ENCODE data around the gene CLEC19A.

Gene CLEC19A

DNA sequence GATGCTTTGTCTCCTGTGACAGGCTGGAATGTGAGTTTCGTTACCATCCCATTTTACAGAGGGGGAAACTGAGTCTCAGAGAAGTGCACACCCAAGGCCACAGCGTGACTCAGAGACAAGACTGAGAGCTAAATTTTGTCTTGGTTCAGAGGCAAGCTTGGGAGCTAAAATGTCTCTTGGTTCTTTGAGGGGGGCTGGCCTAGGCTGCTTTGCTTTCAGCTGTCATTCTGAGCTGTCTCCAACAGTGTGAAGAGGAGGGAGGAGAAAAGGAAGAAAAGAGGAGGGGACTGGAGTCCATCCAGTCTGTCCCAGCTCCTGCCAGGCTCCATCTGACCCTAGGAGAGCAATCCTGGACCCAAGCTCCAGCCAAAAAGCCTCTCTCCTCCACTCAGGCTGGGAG is at the start of gene CLEC19A:
CLEC19A (plus strand) TSS at position 301 of the 400 bp plus-strand sequence. CDS start 121 bp downstream, outside the sequence.
- FAIRE-seq, result no peak

DNA sequence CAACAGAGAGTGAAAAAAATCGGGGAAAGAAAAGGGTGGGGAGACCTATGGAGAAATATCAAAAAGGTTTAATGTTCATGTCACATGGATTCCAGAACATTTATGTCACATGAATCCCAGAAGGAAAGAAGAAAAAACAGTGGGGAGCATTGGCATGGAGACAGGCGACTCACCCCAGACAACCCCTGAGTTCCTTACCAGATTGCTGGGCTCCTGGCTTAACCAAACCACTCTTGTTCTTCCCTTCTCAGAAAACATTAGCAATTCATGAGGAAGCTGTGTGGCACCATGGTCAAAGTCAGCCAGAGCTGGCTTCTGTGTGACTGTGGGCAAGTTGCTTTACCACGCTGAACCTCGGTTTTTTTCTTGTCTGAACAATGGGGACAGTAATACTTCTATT is 49.6 kb upstream of the CLEC19A start:
- FAIRE-seq, result no peak

DNA sequence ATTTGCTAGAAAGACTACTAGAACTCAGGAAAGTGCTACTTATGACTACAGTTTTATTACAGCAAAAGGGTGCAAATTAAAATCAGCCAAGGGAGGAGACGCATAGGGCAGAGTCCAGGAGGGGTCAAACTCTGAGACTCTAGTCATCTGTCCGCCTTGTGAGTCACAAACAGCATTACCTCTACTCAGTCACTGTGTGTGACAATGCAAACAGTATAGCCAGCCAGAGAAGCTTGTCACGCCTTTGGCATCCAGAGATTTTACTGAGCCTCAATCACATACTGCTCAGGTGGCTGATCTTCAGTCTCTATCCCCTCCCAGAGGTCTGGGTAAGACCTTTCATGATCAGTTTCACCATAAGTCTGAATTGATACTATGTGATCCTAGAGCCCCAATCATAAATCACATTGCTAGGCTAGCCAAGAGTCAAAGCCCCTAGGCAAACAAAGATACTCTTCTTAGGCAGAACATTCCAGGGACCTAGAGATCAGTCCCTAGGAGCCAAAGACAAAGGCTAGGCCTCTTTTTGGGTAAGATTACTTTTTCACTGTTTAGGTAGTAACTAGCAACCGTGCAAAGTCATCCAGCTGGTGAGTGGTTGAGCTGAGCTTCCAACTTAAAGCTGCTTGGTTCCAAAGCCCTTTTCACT is 48.8 kb upstream of the CLEC19A start:
- FAIRE-seq, result no peak

DNA sequence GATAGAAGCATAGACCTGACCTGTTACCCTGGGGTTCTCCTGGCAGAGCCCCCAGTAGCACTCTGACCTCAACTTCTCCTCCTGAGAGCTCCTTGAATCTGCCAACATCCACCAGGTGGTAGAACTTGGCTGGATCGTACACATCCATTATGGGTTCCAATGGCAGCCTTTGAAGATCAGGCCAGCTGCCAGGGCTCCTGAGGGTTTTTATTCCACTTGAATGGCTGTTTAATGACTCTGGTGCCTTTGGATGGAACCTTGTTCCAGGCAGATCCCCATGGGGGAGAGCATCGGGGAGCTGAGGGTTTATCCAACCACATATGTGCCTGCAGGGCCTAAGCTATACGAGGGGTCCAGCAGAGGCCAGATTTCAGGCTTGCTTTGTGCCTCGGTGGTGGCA is 47.1 kb upstream of the CLEC19A start:
- no peak for FAIRE-seq

DNA sequence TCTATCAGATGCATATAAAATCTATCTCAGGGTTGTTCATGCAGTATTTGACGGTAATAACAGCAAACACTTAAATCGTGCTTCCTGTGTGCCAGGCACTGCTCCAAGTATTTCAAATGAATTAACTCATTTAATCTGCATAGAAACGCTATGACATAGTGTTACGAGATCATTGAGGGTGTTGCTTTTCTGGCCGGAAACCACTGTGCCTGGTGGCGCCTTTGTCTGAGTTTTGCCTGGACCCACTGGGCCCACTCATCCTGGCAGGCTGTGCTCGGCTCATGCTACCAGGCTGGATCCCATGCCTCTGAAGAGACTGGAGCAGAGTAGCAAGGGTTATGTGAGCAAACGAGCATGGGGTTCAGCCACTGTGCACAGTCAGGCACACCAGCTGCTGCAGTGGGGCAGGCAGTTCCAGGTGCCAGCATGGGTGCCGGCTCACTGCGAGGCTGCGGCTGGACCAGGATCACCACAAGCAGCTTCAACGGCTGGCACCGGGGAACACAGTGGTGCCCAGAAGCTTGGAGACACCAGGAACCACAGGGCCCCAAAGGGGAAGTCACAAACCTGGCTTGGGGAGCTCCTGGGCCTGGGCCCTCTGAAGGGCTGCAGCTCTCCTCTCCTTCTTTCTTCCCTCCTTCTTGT is 45.9 kb upstream of the CLEC19A start:
- FAIRE-seq, result no peak

DNA sequence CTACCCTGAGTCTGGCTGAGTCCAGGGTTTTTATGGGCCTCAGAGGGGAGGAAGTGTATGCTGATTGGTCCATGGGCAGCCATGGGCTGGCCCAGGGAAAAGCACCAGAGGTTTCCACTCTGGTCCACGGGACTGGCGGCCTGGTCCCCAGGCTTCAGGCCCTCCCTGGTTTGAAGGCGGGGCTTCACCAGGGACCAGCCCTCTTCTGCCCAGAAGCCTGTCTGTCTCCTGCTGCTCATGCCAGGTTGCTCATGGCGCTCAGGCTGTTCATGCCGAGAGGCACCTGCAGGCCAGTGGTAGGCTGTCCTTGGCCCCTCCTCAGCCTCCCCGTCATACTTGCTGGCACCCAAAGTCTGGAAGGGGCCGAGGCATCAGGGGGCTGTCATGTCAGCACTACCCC is 45.0 kb upstream of the CLEC19A start:
- FAIRE-seq, result no peak

DNA sequence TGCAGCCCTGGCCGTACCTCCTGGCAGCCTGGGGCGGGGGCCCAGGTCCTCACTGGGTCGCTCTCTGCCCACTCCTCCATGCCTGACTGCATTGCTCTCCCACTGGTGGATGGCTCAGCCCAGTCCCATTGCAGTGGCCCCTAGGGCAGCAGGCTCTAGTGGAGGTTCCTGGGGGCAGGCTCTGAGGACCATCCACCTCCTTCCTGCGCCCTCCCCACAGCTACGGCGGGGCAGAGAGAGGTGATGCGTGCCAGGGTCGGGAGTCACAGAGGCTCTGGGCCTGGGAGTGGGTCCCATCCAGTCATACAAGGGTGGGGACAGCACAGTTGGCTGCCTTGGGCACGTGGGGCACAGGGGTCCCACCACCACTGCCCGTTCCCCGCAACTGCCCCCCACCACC is 44.0 kb upstream of the CLEC19A start:
- no peak for FAIRE-seq

DNA sequence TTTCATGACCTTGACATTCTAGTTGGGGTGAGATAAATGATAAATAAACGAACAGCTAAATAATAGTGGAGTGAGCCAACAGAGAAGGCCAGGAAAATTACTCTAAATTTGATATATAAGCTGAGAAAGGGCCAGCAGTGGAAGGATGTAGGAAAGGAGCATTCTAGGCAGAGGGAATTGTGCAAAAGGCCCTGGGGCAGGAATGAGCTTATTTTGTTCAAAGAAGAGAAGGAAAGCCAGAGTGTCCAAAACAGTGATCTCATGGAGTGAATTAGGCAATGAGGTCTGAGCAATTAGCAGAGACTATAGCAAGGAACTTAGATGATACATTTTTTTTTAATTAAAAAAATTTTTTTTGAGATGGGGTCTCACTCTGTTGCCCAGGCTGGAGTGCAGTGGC is 43.3 kb upstream of the CLEC19A start:
- no peak for FAIRE-seq

DNA sequence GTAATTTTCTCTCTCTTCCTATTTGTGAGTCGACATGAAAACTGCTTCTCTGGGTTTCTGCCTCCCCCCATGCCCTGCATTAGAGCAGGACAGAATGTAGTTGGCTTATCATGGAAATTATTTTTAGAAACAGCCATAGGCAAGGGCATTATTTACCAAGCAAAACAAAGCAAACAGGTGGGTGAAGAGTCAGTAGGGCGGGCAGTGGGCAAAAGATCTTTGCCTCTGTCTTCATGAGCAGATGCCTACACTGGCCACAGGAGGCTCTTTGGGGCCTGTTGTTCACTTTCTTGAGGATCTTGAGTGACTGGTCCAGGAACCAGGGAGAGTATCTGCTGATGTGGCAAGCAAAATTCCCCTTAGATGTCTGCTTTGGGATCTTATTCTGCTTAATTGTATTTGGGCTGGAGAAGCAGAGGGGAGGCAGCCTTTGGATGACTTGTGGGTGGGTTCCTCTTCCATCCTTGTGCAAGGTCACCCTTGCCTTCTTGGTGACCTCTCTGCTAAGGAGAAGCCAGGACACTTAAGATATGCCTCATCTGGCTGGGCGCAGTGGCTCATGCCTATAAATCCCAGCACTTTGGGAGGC is 42.5 kb upstream of the CLEC19A start:
- FAIRE-seq, result no peak

DNA sequence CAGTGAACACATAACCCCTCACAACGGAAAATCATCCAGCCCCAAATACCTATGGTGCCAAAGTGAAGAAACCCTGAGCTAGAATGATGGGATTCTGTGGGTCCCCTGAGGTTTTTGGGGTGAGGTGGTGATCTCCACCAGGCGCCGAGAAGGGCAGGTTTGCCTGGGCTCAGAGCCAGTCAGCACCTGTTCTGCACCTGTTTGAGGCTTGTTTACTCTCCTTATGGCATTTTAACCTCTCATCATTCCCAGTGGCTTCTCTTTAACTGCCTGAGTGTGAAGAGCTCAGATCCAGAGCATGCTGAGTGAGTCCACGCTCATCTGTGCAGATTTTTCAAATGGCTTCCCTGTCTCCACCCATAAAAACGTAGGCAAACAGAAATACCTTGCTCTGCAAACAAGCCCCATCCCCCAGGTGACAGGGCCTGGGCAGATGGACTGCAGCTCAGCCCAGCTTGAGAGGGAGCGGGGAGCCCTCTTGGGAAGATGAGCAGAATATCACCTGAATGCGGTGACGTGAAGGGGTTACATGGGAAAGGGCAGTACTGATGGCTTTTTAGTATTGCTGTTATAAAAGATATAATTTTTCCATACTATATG is 40.1 kb upstream of the CLEC19A start:
- FAIRE-seq, result no peak

DNA sequence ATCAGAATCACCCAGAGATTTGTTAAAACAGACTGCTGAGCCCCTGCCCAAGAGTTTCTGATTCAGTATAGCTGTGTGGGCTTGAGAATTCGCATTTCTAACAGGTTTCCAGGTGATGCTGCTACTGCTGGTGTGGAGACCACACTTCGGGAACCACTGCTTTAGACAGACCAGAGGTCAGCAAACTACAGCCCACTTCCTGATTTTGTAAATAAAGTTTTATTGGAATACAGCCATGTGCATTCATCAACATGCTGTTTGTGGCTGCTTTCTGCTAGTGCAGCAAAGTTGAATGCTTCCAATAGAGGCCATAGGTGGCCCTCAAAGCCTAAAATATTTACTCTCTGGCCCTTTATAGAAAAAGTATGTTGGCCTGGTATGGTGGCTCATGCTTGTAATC is 32.6 kb upstream of the CLEC19A start:
- no peak for FAIRE-seq

DNA sequence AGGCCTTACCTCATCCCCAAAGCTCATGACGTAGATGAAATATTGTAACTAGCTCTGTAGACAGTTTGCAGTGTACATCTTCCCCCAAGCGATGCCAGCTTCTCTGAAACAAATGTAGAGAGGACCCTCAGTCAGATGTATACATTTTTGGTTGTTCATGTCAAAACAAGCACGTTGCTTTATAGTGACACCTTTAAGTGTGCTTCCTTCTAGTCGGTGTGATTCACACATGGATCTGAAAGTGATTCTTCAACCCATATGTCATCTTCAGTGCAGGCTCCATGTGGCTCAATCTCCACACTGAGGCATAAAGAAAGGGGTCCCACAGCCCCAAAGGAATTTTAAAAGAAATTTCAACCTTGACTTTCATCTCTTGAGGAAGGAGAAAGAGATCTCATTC is 30.9 kb upstream of the CLEC19A start:
- FAIRE-seq, result no peak

DNA sequence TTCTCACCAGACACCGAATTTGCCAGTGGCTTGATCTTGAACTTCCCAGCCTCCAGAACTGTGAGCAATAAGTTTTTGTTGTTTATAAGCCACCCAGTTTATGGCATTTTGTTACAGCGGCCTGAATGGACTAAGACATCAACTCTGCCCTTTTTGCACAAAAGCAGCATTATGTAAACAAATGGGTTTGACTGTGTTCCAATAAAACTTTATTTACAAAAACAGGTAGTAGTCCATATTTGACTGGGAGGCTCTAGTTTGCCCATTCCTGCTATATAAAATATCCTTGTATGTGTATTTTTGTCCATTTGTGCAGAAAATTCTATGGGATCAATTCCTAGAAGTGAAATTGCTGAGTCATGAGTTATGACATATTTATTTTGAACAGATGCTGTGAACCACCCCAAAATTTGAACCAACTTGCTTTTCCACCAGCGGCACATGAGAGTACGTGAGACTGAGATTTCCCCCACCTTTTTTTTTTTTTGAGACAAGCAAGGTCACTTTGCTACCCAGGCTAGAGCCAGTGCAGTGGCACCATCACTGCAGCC is 21.3 kb upstream of the CLEC19A start:
- no peak for FAIRE-seq

DNA sequence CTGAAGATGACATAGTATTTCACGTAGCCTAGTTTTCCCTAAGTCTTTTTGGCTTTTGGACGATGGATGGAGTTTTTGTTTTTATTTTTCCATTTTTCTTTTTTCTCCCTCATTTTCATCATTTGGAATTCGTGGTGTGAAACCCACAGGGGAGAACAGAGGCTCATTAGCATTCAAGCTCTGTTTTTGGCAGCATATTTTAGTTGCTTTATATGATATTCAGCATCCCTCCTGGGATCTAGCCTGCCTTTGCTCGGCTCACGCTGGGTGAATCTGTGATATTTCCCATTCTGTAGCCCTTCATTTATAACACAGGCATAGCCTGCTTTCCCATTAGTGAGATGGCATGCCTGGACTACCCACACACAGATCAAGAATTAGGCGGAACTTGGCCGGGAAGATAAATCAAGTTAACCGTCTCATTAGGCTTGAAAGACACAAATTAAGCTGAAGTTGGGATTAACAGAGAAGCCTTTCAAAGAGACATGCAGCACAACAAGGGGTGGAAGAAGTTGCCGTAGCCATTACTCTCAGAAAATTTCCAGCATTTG is 20.1 kb upstream of the CLEC19A start:
- FAIRE-seq, result no peak

DNA sequence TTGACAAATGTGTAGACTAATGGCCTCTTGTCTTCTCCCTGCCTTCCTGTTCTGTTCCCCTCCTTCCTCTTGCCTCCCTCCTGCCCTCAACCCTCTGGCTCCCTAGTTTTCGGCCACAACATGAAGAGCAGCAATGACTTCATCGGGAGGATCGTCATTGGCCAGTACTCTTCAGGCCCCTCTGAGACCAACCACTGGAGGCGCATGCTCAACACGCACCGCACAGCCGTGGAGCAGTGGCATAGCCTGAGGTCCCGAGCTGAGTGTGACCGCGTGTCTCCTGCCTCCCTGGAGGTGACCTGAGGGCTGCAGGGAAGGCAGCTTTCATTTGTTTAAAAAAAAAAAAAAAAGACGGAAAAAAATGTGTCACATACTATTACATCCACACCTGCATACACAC is 18.8 kb upstream of the CLEC19A start:
- no peak for FAIRE-seq

DNA sequence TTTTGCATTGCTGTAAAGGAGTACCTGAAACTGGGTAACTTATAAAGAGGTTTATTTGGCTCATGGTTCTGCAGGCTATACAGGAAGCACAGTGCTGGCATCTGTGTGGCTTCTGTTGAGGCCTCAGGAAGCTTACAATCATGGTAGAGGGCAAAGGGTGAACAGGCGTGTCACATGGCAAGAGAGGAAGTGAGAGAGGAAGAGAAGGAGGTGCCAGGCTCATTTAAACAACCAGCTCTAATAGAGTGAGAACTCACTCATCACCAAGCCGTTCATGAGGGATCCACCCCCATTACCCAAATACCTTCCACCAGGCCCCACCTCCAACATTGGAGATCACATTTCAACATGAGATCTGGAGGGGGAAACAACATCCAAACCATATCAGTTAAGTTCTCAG is 16.4 kb upstream of the CLEC19A start:
- FAIRE-seq, result no peak

DNA sequence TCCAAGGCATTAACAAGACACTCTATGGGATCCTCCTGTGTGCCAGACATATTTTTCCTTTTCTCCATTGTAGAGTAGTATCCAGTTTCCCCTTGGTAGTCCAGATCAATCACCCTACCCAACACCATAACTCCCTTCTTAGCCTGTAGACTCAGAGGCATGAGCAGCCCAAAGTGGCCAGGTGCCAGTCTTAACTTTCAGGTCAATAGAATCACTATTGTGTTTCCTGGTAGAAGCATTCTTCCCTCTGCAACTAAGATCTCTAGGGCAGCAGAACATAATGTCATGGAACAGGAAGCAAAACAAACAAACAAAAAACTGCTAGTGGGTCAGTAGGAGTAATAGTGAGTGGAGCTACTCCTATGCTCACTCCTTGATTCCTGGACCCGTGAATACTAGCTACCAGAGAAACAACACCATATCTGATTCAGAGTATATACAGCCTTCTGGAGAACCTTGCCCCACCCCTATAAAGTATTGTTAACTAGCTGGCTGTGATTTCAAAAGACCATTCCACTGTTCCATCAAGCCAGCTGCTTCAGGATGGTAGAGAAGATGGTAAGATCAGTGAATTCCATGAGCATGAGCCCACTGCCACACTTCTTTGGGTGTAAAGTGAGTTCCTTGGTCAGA is 11.2 kb upstream of the CLEC19A start:
- FAIRE-seq, result no peak

DNA sequence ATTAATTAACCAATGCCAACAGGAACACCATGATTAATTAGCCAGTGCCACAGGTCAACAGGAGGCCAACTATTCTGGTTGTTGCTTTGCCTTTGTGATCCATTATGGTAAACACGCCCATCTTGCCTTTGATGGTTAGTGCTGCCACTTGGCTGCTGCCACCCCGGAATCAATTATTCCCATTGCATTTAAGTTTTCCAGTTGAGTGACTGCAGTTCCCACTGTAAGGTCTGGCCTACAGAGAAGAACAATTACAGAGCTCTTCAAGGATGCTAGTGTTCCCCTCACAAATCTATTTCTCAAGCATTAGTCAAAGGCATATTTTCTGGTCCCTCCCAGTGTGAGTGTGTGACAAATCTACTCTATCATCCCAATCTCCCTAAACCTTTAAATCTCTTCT is 7.1 kb upstream of the CLEC19A start:
- no peak for FAIRE-seq

DNA sequence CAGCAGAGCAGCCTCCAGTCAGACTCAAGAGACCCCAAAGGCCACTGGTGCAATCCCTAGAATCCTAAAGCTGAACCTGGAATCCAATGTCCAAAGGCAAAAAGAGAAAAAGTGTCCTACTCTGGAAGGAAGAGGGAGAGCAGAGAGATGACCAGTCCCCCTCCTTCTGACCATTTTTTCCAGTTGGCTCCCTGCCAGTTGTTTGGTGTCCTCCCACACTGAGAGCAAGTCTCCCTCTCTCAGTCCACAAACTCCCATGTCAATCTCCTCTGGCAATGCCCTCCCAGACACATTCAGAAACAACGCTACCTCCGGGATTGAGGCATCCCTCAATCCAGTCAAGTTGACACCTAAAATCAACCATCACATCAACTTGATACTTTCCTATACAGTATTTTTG is 4.3 kb upstream of the CLEC19A start:
- no peak for FAIRE-seq

DNA sequence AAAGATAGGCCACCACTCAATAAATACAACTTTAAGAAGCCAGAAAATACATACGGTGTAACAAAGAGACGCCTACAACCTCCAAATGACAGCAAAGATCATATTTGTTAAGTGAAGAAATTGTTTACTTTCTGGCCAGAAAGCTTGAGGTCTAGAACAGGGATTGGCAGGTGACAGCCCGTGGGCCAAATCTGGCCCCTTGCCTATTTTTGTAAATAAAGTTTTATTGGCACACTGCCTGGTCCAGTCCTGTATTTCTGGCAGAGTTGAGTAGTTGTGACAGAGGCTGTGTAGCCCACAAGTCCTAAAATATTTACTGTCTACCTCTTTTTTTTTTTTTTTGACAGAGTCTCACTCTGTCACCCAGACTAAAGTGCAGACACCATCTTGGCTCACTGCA is 3.4 kb upstream of the CLEC19A start:
- FAIRE-seq, result no peak

DNA sequence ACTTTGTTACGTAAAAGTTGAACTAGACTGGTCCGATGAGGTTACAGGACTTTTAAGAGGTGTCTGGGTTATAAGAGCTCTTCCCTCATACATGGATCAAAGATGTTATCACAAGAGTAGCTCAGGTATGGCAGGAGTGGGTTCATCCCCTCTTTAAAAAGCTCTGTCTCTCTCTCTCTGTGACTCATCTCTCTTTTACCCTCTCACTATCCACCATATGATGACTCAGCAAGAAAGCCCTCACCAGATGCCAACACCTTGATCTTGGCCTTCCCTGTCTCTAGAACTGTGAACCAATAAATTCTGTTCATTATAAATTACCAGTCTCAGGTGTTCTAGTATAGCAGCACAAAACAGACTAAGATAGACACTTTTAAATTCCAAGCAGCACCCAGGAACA is 1.9 kb upstream of the CLEC19A start:
- no peak for FAIRE-seq

DNA sequence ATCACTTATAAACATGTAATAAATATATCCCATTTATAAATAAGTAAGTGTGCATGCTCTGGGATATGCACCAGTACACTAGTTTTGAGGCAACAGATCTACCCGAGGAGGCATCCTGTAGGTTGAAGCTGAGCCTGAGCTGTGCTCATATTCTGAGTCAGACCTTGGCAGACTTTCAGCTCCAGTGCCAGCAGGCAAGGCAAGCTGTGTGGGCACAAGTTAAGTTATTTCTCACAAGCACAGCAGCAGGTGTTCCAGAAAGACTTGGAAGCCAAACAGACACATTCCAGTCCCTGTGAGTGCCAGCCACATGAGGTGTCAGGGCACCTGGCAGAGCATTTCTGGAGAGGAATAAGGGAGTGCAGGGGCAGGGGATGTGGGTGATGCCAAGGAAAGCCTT is 1.3 kb upstream of the CLEC19A start:
- FAIRE-seq, result no peak

DNA sequence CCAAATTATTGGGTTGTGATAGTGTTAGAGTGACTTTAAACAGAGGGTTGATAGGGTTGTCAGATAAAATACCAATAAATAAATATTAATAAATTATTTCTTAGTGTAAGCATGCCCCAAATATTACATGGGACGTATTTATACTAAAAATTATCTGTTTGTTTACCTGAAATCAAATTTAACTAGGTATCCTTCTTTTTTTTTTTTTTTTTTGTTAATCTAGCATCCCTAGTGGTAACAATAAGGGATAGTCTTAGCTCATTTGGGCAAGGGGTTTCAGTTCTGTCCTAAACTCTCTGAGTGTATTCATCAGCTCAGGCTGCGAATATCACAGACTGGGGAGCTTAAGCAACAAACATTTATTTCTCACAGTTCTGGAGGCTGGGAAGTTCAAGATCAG is 1.3 kb downstream of the CLEC19A start:
- FAIRE-seq, result no peak

Measured in endometrium (tissue), 2 donors.